GM21786 (cell line): ENCODE data around the gene CLEC18C.
"Not testable (repeated sequence)": the region's sequence is repeated elsewhere in the genome, so short reads cannot be mapped to it uniquely, and the experiment has no call there.

ENCODE experiments used
- ATAC-seq: cut with Tn5 transposase; IDR thresholded peaks from one replicate; pipeline ENCODE4 v1.9.1; 2021; ENCODE audit not compliant: unreplicated experiment

The CLEC18C gene

GRCh38 chr16:70206382-70206781 is 32.8 kb downstream of the CLEC18C start:
- not testable (repeated sequence) for ATAC-seq

- not testable (repeated sequence) for ATAC-seq
These were observed 45.0 kb downstream of the CLEC18C start for GRCh38 chr16:70218586-70218985.

GRCh38 chr16:70222574-70222973 is 49.0 kb downstream of the CLEC18C start:
- not testable (repeated sequence) for ATAC-seq

- ATAC-seq, result not testable (repeated sequence)
These were observed 49.6 kb downstream of the CLEC18C start for GRCh38 chr16:70223216-70223615.

GRCh38 chr16:70223971-70224513 is 50.5 kb downstream of the CLEC18C start:
- not testable (repeated sequence) for ATAC-seq

- not testable (repeated sequence) for ATAC-seq
These were observed 51.1 kb downstream of the CLEC18C start for GRCh38 chr16:70224645-70225044.

- ATAC-seq, result not testable (repeated sequence)
These were observed 51.8 kb downstream of the CLEC18C start for GRCh38 chr16:70225430-70225829.

GRCh38 chr16:70226024-70226423 is 52.4 kb downstream of the CLEC18C start:
- not testable (repeated sequence) for ATAC-seq

GRCh38 chr16:70231831-70232230 is 58.2 kb downstream of the CLEC18C start:
- not testable (repeated sequence) for ATAC-seq
